Lower leg skin (tissue), 4 donors: Measurements from ENCODE around the gene TMEM14C. TPM values are rescaled to one million over a fixed set of nuclear protein-coding genes. Genes with fewer than 3 reads are reported as not detected.

Experiments used
- DNase-seq, 2 donors: peaks; one replicate each; pipeline ENCODE4 v3.0.0-alpha.2; 2019; ENCODE audit warnings: low spot score in 2 of 2
- H3K4me3 ChIP-seq: fragments of 200-600 bp; sonication (generic); 2 replicates; pipeline ENCODE4 v1.5.1; 2017; ENCODE audit warnings: mild to moderate bottlenecking, low read depth; ENCODE audit not compliant: poor library complexity, severe bottlenecking
- CTCF ChIP-seq, 3 donors: fragments of 450-650 bp; IDR thresholded peaks; one replicate each; pipeline ENCODE4 v1.5.1; 2016; ENCODE audit warnings: antibody characterized with exemption in 3 of 3, mild to moderate bottlenecking in 3 of 3, moderate library complexity in 2 of 3
- POLR2A ChIP-seq, 2 donors: fragments of 450-650 bp; IDR thresholded peaks; one replicate each; pipeline ENCODE4 v1.6.1; 2016 to 2017; ENCODE audit warnings: antibody characterized with exemption in 2 of 2, mild to moderate bottlenecking in 1 of 2, moderate library complexity in 1 of 2
- WGBS, 2 donors: methylation state at CpG; one replicate each; pipeline ENCODE4 v1.1.5; 2018; 5-methylcytosine and 5-hydroxymethylcytosine counted together
- intact Hi-C: fragments of 100-400 bp; cut with DNase I; formaldehyde crosslinking; loops from one replicate; pipeline ENCODE4 v1.15.0; 2023; ENCODE audit warnings: low total_unique reads
- total RNA-seq, 4 donors: library from RNA; depleted of rRNA; stranded (reverse); fragments of >200 nt; gene quantifications; one replicate each; pipeline ENCODE4 v1.1.0, GENCODE V29; 2016

The TMEM14C gene
- total RNA-seq = 10 to 100 TPM; 69.5 to 99.6 (median 85.0) TPM

- intact Hi-C loops = no loop called here
- peak within 1 kb of the TSS; percentile 71 for H3K4me3 ChIP-seq
- 0% methylated on average over 50 to 52 of the region's 55 CpGs for WGBS, 2 donors
- TF ChIP-seq CTCF (IDR thresholded peaks at IDR 0.05) (no peak), POLR2A (IDR thresholded peaks at IDR 0.05) (no peak)
- DNase-seq = peak; percentile 98 to 100
These were observed at the start of gene TMEM14C for GRCh38 chr6:10722820-10723566. Gene TMEM14C (plus strand): TSS chr6:10723070. CDS start chr6:10724614, 1,544 bp downstream.

- H3K4me3 ChIP-seq = no peak overlapping the region
- 87 to 94% methylated on average over 7 of the region's 7 CpGs for WGBS, 2 donors
- DNase-seq = no peak
- intact Hi-C loops = no loop called here
- TF ChIP-seq CTCF (IDR thresholded peaks at IDR 0.05) (no peak), POLR2A (IDR thresholded peaks at IDR 0.05) (no peak)
These were observed 46.5 kb upstream of the TMEM14C start for GRCh38 chr6:10676403-10676802.

GRCh38 chr6:10678456-10678855 lies 44.4 kb upstream of the TMEM14C start:
- WGBS, 2 donors = 88 to 91% methylated on average over 4 of the region's 4 CpGs
- intact Hi-C loops = no loop called here
- TF ChIP-seq CTCF (IDR thresholded peaks at IDR 0.05) (no peak), POLR2A (IDR thresholded peaks at IDR 0.05) (no peak)
- no peak overlapping the region for H3K4me3 ChIP-seq
- DNase-seq = no peak

- no peak overlapping the region for H3K4me3 ChIP-seq
- 52 to 71% methylated on average over 3 of the region's 3 CpGs for WGBS, 2 donors
- no peak for DNase-seq
- intact Hi-C loops = no loop called here
- TF ChIP-seq CTCF (IDR thresholded peaks at IDR 0.05) = no peak
- TF ChIP-seq POLR2A (IDR thresholded peaks at IDR 0.05) = no peak
These were observed 41.1 kb upstream of the TMEM14C start for GRCh38 chr6:10681795-10682194.

GRCh38 chr6:10682355-10682988 lies 40.4 kb upstream of the TMEM14C start:
- intact Hi-C loops = no loop called here
- TF ChIP-seq CTCF (IDR thresholded peaks at IDR 0.05) (no peak), POLR2A (IDR thresholded peaks at IDR 0.05) (no peak)
- no peak overlapping the region for H3K4me3 ChIP-seq
- no peak for DNase-seq
